MV-4-11 (cell line): ENCODE results near the gene TBC1D30.
"Not testable (repeated sequence)": the region's sequence is repeated elsewhere in the genome, so short reads cannot be mapped to it uniquely, and the experiment has no call there.

Source experiments
- DNase-seq: peaks from one replicate; lab custom pipeline; 2025; lab: John Stamatoyannopoulos, UW

The TBC1D30 gene

GRCh38 chr12:64806173-64806572, 18.3 kb upstream of the TBC1D30 start:
- no peak for DNase-seq

- no peak for DNase-seq
Measured at GRCh38 chr12:64806593-64807460, 17.6 kb upstream of the TBC1D30 start.

- peak; percentile 67 for DNase-seq
Measured at GRCh38 chr12:64808110-64808509, 16.3 kb upstream of the TBC1D30 start.

- DNase-seq: no peak
Measured at GRCh38 chr12:64810831-64811230, 13.6 kb upstream of the TBC1D30 start.

- no peak for DNase-seq
Measured at GRCh38 chr12:64813723-64814122, 10.7 kb upstream of the TBC1D30 start.

GRCh38 chr12:64814432-64814831, 10.0 kb upstream of the TBC1D30 start:
- no peak for DNase-seq

GRCh38 chr12:64819816-64820402, 4.5 kb upstream of the TBC1D30 start:
- peak; percentile 56 for DNase-seq

- DNase-seq: no peak
Measured at GRCh38 chr12:64820593-64820992, 3.9 kb upstream of the TBC1D30 start.

GRCh38 chr12:64821116-64821630, 3.3 kb upstream of the TBC1D30 start:
- DNase-seq: no peak

GRCh38 chr12:64824130-64824499, 332 bp upstream of the TBC1D30 start:
- no peak for DNase-seq

GRCh38 chr12:64825143-64826021, 935 bp downstream of the TBC1D30 start:
- DNase-seq: no peak

- DNase-seq: peak; percentile 40
Measured at GRCh38 chr12:64826234-64826633, 1.8 kb downstream of the TBC1D30 start.

- no peak for DNase-seq
Measured at GRCh38 chr12:64828713-64829112, 4.3 kb downstream of the TBC1D30 start.

- no peak for DNase-seq
Measured at GRCh38 chr12:64833928-64834327, 9.5 kb downstream of the TBC1D30 start.

- no peak for DNase-seq
Measured at GRCh38 chr12:64835901-64836300, 11.5 kb downstream of the TBC1D30 start.

GRCh38 chr12:64836856-64837255, 12.4 kb downstream of the TBC1D30 start:
- no peak for DNase-seq

GRCh38 chr12:64837427-64837826, 13.0 kb downstream of the TBC1D30 start:
- no peak for DNase-seq

- no peak for DNase-seq
Measured at GRCh38 chr12:64840119-64840518, 15.7 kb downstream of the TBC1D30 start.

GRCh38 chr12:64840949-64841717, 16.7 kb downstream of the TBC1D30 start:
- no peak for DNase-seq

- DNase-seq: not testable (repeated sequence)
Measured at GRCh38 chr12:64848409-64848808, 24.0 kb downstream of the TBC1D30 start.

- DNase-seq: no peak
Measured at GRCh38 chr12:64858882-64859605, 34.6 kb downstream of the TBC1D30 start.
